Upper lobe of left lung (tissue), 6 donors: Measurements from ENCODE around the gene ENAM. TPM values are rescaled to one million over a fixed set of nuclear protein-coding genes. Genes with fewer than 3 reads are reported as not detected.

Experiments
- ATAC-seq, 2 donors: fragments of 200-7000 bp; cut with Tn5 transposase; one replicate each; pipeline ENCODE4 v1.9.1; 2022; ENCODE audit warnings: mild to moderate bottlenecking in 2 of 2, moderate library complexity in 2 of 2; ENCODE audit not compliant: low FRiP score in 2 of 2
- DNase-seq, 2 donors: peaks; one replicate each; pipeline ENCODE4 v3.0.0-alpha.2; 2019 to 2020
- H3K27ac ChIP-seq, 4 donors: fragments of 200-600 bp; sonication (generic); one replicate each; pipeline ENCODE4 v1.5.1; 2016 to 2019
- H3K27me3 ChIP-seq, 4 donors: fragments of 200-600 bp; sonication (generic); one replicate each; pipeline ENCODE4 v1.5.1; 2017 to 2019
- H3K36me3 ChIP-seq, 4 donors: fragments of 200-600 bp; sonication (generic); one replicate each; pipeline ENCODE4 v1.5.1; 2016 to 2019
- H3K4me1 ChIP-seq, 4 donors: fragments of 200-600 bp; sonication (generic); one replicate each; pipeline ENCODE4 v1.5.1; 2018 to 2019
- H3K4me3 ChIP-seq, 4 donors: fragments of 200-600 bp; sonication (generic); one replicate each; pipeline ENCODE4 v1.5.1; 2017 to 2019; ENCODE audit warnings: mild to moderate bottlenecking in 2 of 4, moderate library complexity in 1 of 4
- H3K9me3 ChIP-seq, 4 donors: fragments of 200-600 bp; sonication (generic); one replicate each; pipeline ENCODE4 v1.5.1; 2018 to 2019
- EP300 ChIP-seq, 4 donors: sonication (generic); formaldehyde crosslinking; IDR thresholded peaks; one replicate each; pipeline ENCODE4 v1.5.1; 2017; ENCODE audit warnings: antibody characterized with exemption in 4 of 4, control low read depth in 2 of 4
- POLR2A ChIP-seq, 4 donors: fragments of 450-650 bp; IDR thresholded peaks; one replicate each; pipeline ENCODE4 v1.5.1; 2016 to 2017; ENCODE audit warnings: antibody characterized with exemption in 4 of 4, mild to moderate bottlenecking in 2 of 4
- POLR2AphosphoS5 ChIP-seq, 2 donors: sonication (generic); formaldehyde crosslinking; IDR thresholded peaks; one replicate each; pipeline ENCODE4 v1.5.1; 2017; ENCODE audit warnings: antibody characterized with exemption in 2 of 2
- WGBS, 2 donors: methylation state at CpG; one replicate each; pipeline ENCODE4 v1.1.5; 2017 to 2018; 5-methylcytosine and 5-hydroxymethylcytosine counted together
- total RNA-seq, 6 donors: library from RNA; depleted of rRNA in 4 of 6; stranded (reverse); fragments of >200 nt in 4 of 6; gene quantifications; one replicate each; pipeline versions ENCODE4 v1.1.0 to v1.2.1, GENCODE V29; 2016 to 2021
- TF ChIP-seq, protein P1 (sequence below), 6 experiments: fragments of 450-650 bp in 4 of 6; fragments of 200-600 bp in 2 of 6; sonication (generic) in 2 of 6; IDR thresholded peaks; one replicate each; pipeline ENCODE4 v1.5.1; 2016 to 2019; ENCODE audit warnings: antibody characterized with exemption in 6 of 6
- donor health status: DM: no; HTN: no; CAD: no; lungs with moderate emphysema.
- donor health status: DM: no; HTN: yes; CAD: no; lungs with severe emphysema.

ENAM gene
- total RNA-seq = under 1 TPM in 2 of 6 donors, not detected in 4; 0.17 to 0.26 TPM

DNA sequence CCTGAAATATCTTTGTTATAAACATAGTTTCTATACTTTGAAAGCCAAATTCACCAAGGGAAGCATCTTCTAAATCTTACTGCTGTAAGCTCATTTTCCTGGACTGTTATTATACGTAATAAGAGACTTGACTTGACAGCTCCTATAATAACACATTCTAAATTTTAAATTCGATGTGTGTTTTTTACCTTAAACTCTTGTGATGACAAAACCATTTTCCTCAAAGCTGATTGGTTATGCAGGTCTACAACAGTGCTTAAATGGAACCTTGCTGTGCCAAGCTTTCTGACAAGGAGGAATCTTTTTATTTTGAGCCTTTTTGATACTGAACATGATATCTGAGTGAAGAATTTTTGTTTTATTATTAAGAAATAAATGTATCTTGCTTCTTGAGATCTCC, at the start of gene ENAM:
TSS of gene ENAM (plus strand) at position 301 of the 400 bp plus-strand sequence. CDS start 757 bp downstream, outside the sequence.
- no peak for ATAC-seq
- Histone ChIP-seq H3K4me3 (no peak within 1 kb of the TSS), H3K9me3 (no peaks in the 10 kb centered on the region), H3K27ac (no peak within 1 kb of the TSS), H3K4me1 (no peaks in the 10 kb centered on the region), H3K36me3 (no peaks in the 10 kb centered on the region), H3K27me3 (no peaks in the 10 kb centered on the region)
- 87% methylated on average over 2 of the region's 2 CpGs for WGBS, 2 donors
- TF ChIP-seq EP300 (IDR thresholded peaks at IDR 0.05) (no peak), POLR2A (IDR thresholded peaks at IDR 0.05) (no peak), POLR2AphosphoS5 (IDR thresholded peaks at IDR 0.05) (no peak)
- TF ChIP-seq, protein P1, sequence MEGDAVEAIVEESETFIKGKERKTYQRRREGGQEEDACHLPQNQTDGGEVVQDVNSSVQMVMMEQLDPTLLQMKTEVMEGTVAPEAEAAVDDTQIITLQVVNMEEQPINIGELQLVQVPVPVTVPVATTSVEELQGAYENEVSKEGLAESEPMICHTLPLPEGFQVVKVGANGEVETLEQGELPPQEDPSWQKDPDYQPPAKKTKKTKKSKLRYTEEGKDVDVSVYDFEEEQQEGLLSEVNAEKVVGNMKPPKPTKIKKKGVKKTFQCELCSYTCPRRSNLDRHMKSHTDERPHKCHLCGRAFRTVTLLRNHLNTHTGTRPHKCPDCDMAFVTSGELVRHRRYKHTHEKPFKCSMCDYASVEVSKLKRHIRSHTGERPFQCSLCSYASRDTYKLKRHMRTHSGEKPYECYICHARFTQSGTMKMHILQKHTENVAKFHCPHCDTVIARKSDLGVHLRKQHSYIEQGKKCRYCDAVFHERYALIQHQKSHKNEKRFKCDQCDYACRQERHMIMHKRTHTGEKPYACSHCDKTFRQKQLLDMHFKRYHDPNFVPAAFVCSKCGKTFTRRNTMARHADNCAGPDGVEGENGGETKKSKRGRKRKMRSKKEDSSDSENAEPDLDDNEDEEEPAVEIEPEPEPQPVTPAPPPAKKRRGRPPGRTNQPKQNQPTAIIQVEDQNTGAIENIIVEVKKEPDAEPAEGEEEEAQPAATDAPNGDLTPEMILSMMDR (IDR thresholded peaks at IDR 0.05) = no peak
- no peak for DNase-seq

GRCh38 chr4:70581980-70582379, 46.6 kb upstream of the ENAM start:
- H3K4me1 ChIP-seq = no peaks in the 10 kb centered on the region
- WGBS, 2 donors = 91 to 98% methylated on average over 2 of the region's 2 CpGs
- no peak overlapping the region for H3K27ac ChIP-seq
- TF ChIP-seq, protein P1 (IDR thresholded peaks at IDR 0.05) = no peak
- no peak for TF ChIP-seq POLR2AphosphoS5 (IDR thresholded peaks at IDR 0.05)
- TF ChIP-seq EP300 (IDR thresholded peaks at IDR 0.05) = no peak
- no peak for TF ChIP-seq POLR2A (IDR thresholded peaks at IDR 0.05)
- H3K9me3 ChIP-seq = no peaks in the 10 kb centered on the region
- no peak for DNase-seq
- H3K36me3 ChIP-seq = no peaks in the 10 kb centered on the region
- no peaks in the 10 kb centered on the region for H3K27me3 ChIP-seq
- H3K4me3 ChIP-seq = no peak overlapping the region
- no peak for ATAC-seq

- Histone ChIP-seq H3K36me3 (no peaks in the 10 kb centered on the region), H3K27ac (no peak overlapping the region), H3K4me1 (no peaks in the 10 kb centered on the region), H3K27me3 (no peaks in the 10 kb centered on the region), H3K4me3 (no peak overlapping the region), H3K9me3 (no peaks in the 10 kb centered on the region)
- no peak for DNase-seq
- TF ChIP-seq EP300 (IDR thresholded peaks at IDR 0.05) (no peak), POLR2AphosphoS5 (IDR thresholded peaks at IDR 0.05) (no peak), POLR2A (IDR thresholded peaks at IDR 0.05) (no peak)
- TF ChIP-seq, protein P1 (IDR thresholded peaks at IDR 0.05) = no peak
- no peak for ATAC-seq
- 58 to 63% methylated on average over 9 of the region's 9 CpGs for WGBS, 2 donors
These were observed 44.4 kb upstream of the ENAM start for GRCh38 chr4:70583952-70584834.

GRCh38 chr4:70586841-70587240, 41.7 kb upstream of the ENAM start:
- TF ChIP-seq, protein P1 (IDR thresholded peaks at IDR 0.05) = no peak
- no peak for TF ChIP-seq POLR2AphosphoS5 (IDR thresholded peaks at IDR 0.05)
- TF ChIP-seq POLR2A (IDR thresholded peaks at IDR 0.05) = no peak
- Histone ChIP-seq H3K9me3 (no peaks in the 10 kb centered on the region), H3K27me3 (no peaks in the 10 kb centered on the region), H3K4me1 (no peaks in the 10 kb centered on the region), H3K4me3 (no peak overlapping the region), H3K27ac (no peak overlapping the region), H3K36me3 (no peaks in the 10 kb centered on the region)
- DNase-seq (no peak), ATAC-seq (no peak)
- WGBS, 2 donors = 75 to 89% methylated on average over 2 of the region's 2 CpGs

DNA sequence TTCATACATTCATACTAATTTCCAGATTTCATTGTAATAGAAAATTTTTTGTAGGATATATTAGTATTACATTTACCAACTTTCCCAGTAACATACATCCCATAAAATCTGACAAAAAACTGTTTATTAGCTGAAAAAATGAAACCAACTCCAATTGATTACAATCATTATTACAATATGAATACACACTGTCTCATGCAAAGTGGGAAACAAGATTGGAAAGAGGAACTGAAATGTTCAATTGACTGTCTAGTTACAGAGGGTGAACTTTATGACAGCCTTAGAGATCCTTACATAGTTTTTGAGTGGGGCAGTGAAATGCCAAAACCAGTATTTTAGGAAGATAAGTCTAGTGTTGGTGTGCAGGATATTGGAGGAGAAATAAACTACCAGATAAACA, 38.8 kb upstream of the ENAM start:
- Histone ChIP-seq H3K27ac (no peak overlapping the region), H3K36me3 (no peaks in the 10 kb centered on the region), H3K4me3 (no peak overlapping the region), H3K27me3 (no peaks in the 10 kb centered on the region), H3K4me1 (no peaks in the 10 kb centered on the region), H3K9me3 (no peaks in the 10 kb centered on the region)
- ATAC-seq (no peak), DNase-seq (no peak)
- TF ChIP-seq EP300 (IDR thresholded peaks at IDR 0.05) = no peak
- no peak for TF ChIP-seq POLR2A (IDR thresholded peaks at IDR 0.05)
- TF ChIP-seq POLR2AphosphoS5 (IDR thresholded peaks at IDR 0.05) = no peak
- TF ChIP-seq, protein P1 (IDR thresholded peaks at IDR 0.05) = no peak
